PC-3 (cell line): ENCODE results near the gene A4GALT. TPM values are rescaled to one million over a fixed set of nuclear protein-coding genes. Genes with fewer than 3 reads are reported as not detected.

Source experiments
- ATAC-seq: fragments of 200-7000 bp; cut with Tn5 transposase; 2 replicates; pipeline ENCODE4 v1.9.1; 2020; ENCODE audit warnings: mild to moderate bottlenecking, moderate library complexity
- BruUV-seq: library from RNA; stranded (reverse); fragments of 400-500 nt; replicated peaks from 2 replicates; lab custom pipeline; 2021; lab: Mats Ljungman, UMichigan
- CTCF ChIA-PET: fragments of 300-600 bp; sonication (Branson Sonifier 250); formaldehyde crosslinking; loops from one replicate; lab custom pipeline; 2022; ENCODE audit warnings: antibody characterized with exemption; lab: Charles Lee
- POLR2A ChIA-PET: fragments of 300-600 bp; sonication (Branson Sonifier 250); formaldehyde crosslinking; loops from one replicate; lab custom pipeline; 2022; ENCODE audit warnings: antibody characterized with exemption; ENCODE audit not compliant: unreplicated experiment; lab: Charles Lee
- DNase-seq: peaks from one replicate; pipeline ENCODE4 v3.0.0-alpha.2; 2015
- H2AFZ ChIP-seq: fragments of 300-600 bp; sonication (generic); 2 replicates; pipeline ENCODE4 v1.6.0; 2016; ENCODE audit warnings: antibody characterized with exemption, low read length
- H3F3A ChIP-seq: fragments of 300-600 bp; sonication (generic); one replicate; pipeline ENCODE4 v1.6.0; 2017; ENCODE audit warnings: antibody characterized with exemption, low read length, control low read depth, mild to moderate bottlenecking; ENCODE audit not compliant: unreplicated experiment
- H3K27ac ChIP-seq: fragments of 300-600 bp; sonication (generic); 2 replicates; pipeline ENCODE4 v1.5.1; 2016; ENCODE audit warnings: mild to moderate bottlenecking, low read length
- H3K27me3 ChIP-seq: fragments of 300-600 bp; sonication (generic); 2 replicates; pipeline ENCODE4 v1.6.1; 2016; ENCODE audit warnings: low read length, mixed read lengths
- H3K36me3 ChIP-seq: fragments of 300-600 bp; sonication (generic); 2 replicates; pipeline ENCODE4 v1.6.1; 2016; ENCODE audit warnings: low read depth, mixed run types, low read length, mixed read lengths
- H3K4me1 ChIP-seq: fragments of 300-600 bp; sonication (generic); 2 replicates; pipeline ENCODE4 v1.5.1; 2016; ENCODE audit warnings: low read length; ENCODE audit not compliant: insufficient read depth
- H3K4me2 ChIP-seq: fragments of 300-600 bp; sonication (generic); 2 replicates; pipeline ENCODE4 v1.6.0; 2016; ENCODE audit warnings: low read length
- H3K4me3 ChIP-seq: fragments of 300-600 bp; sonication (generic); 2 replicates; pipeline ENCODE4 v1.5.1; 2016; ENCODE audit warnings: mild to moderate bottlenecking, low read length, mixed read lengths
- H3K79me2 ChIP-seq: fragments of 300-600 bp; sonication (generic); 2 replicates; pipeline ENCODE4 v1.6.1; 2017; ENCODE audit warnings: low read length, mixed read lengths
- H3K9ac ChIP-seq: fragments of 300-600 bp; sonication (generic); 2 replicates; pipeline ENCODE4 v1.6.0; 2016; ENCODE audit warnings: mild to moderate bottlenecking, low read length
- H3K9me2 ChIP-seq: fragments of 300-600 bp; sonication (generic); replicated peaks from 2 replicates; pipeline ENCODE4 v1.6.1; 2016; ENCODE audit warnings: mixed run types, low read length, mixed read lengths
- H3K9me3 ChIP-seq: fragments of 300-600 bp; sonication (generic); 2 replicates; pipeline ENCODE4 v1.6.1; 2016; ENCODE audit warnings: low read length, mixed read lengths
- H4K20me1 ChIP-seq: fragments of 300-600 bp; sonication (generic); 2 replicates; pipeline ENCODE4 v1.6.1; 2016; ENCODE audit warnings: low read length, mixed read lengths
- EZH2 ChIP-seq: fragments of 300-600 bp; sonication (generic); IDR thresholded peaks from one replicate; pipeline ENCODE4 v1.6.1; 2017; ENCODE audit warnings: antibody characterized with exemption, mild to moderate bottlenecking, low read length; ENCODE audit not compliant: unreplicated experiment
- EZH2phosphoT487 ChIP-seq: fragments of 300-600 bp; sonication (generic); IDR thresholded peaks from 2 replicates; pipeline ENCODE4 v1.6.1; 2018; ENCODE audit warnings: mild to moderate bottlenecking, antibody characterized with exemption, low read length, borderline replicate concordance
- intact Hi-C: fragments of 100-400 bp; cut with micrococcal nuclease; formaldehyde crosslinking; loops from 2 replicates; pipeline ENCODE4 v1.9.0; 2023
- total RNA-seq: library from RNA; depleted of rRNA; stranded (reverse); fragments of >200 nt; gene quantifications from 2 replicates; pipeline ENCODE4 v1.2.3, GENCODE V29; 2014; rRNA removed
- TF ChIP-seq, protein P1 (sequence below): fragments of 300-600 bp; sonication (generic); conservative IDR thresholded peaks from 2 replicates; pipeline ENCODE4 v1.5.1; 2017; ENCODE audit warnings: antibody characterized with exemption, low read depth, mild to moderate bottlenecking, low read length

The A4GALT gene
- total RNA-seq, 1 experiment from 2014 or later = 3.2 TPM

DNA sequence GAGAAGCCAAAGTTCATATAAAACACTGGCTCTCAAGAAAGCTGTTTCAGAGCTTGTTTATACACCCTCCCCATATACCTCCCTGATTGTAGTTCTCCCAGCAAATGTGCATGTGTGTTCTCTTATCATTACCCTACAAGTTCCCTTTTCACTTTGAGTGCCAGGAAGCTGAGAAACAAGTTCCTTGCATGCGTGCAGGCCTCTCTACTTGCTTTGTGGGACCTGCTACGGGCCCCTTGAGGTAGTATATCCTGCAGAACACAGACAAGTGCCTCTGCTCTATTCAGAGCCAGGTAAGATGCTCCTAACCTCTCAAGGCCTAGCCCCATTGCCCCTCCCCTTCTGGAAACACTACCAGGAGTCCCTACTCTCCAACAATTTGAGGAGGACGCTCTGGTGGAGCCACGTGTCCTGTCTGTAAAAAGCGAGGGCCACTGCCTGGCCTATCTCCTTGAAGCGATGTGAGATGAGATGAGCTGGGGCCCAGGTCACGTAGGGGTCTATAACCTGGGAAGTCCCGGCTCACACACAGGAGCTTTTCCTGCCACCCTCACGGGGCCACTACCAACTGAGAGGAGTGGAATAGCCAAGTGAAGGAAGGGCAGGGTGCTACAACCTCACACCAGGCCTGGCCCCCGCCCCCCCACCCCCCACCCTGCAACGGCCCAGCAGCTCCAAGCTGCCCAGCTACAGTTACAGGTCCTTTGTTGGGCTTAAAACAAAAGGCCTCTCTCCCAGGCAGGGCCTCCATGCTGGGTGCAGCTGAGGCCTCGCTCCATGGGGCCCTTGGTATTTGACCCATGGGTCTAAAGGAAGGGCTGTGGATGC is 77.7 kb downstream of the A4GALT start:
- Histone ChIP-seq H3K4me2 (no peak overlapping the region), H3K4me3 (no peak overlapping the region), H3K27ac (no peak overlapping the region), H3K9me3 (no peaks in the 10 kb centered on the region), H4K20me1 (peaks cover 4% of the 10 kb centered on the region; the same call in 1 of the 2 replicates), H3K36me3 (no peaks in the 10 kb centered on the region), H3F3A (no peaks in the 10 kb centered on the region), H3K4me1 (peaks cover 4% of the 10 kb centered on the region), H2AFZ (no peak overlapping the region), H3K9me2 (no peaks in the 10 kb centered on the region), H3K79me2 (peaks cover 51% of the 10 kb centered on the region), H3K9ac (no peak overlapping the region), H3K27me3 (no peaks in the 10 kb centered on the region)
- intact Hi-C loops = no loop called here
- DNase-seq (no peak), ATAC-seq (no peak)
- ChIA-PET CTCF (no interaction called here), POLR2A (interaction anchor here (0.6 kb wide), 1 partner anchor 22 kb away, joined by 3 read pairs; no protein-coding TSS in a partner anchor)
- no TSS peak for BruUV-seq
- TF ChIP-seq EZH2 = no peak
- no peak for TF ChIP-seq EZH2phosphoT487
- TF ChIP-seq, protein P1, sequence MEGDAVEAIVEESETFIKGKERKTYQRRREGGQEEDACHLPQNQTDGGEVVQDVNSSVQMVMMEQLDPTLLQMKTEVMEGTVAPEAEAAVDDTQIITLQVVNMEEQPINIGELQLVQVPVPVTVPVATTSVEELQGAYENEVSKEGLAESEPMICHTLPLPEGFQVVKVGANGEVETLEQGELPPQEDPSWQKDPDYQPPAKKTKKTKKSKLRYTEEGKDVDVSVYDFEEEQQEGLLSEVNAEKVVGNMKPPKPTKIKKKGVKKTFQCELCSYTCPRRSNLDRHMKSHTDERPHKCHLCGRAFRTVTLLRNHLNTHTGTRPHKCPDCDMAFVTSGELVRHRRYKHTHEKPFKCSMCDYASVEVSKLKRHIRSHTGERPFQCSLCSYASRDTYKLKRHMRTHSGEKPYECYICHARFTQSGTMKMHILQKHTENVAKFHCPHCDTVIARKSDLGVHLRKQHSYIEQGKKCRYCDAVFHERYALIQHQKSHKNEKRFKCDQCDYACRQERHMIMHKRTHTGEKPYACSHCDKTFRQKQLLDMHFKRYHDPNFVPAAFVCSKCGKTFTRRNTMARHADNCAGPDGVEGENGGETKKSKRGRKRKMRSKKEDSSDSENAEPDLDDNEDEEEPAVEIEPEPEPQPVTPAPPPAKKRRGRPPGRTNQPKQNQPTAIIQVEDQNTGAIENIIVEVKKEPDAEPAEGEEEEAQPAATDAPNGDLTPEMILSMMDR = no peak

Other genes with a start within 250 kb of the A4GALT start
- 50.2 and 71.9 TPM in 2 replicates for gene RRP7A, start 201.1 kb downstream of the A4GALT start, total RNA-seq
- gene SERHL2, start 166.9 kb downstream of the A4GALT start, total RNA-seq = 4.9 and 5.4 TPM in 2 replicates
- 32.4 and 47.2 TPM in 2 replicates for gene POLDIP3, start 106.0 kb downstream of the A4GALT start, total RNA-seq
- not detected in 2 replicates for gene ATP5MGL, start 80.3 kb downstream of the A4GALT start, total RNA-seq
- gene CYB5R3, start 71.5 kb downstream of the A4GALT start, total RNA-seq = 64.2 and 73.3 TPM in 2 replicates
- 11.2 and 19.2 TPM in 2 replicates for gene ARFGAP3, start 136.4 kb upstream of the A4GALT start, total RNA-seq